ENCODE results near the gene ASS1. TPM values are rescaled to one million over a fixed set of nuclear protein-coding genes. Genes with fewer than 3 reads are reported as not detected.

Gene ASS1
- total RNA-seq, 3 donors from 2014 or later (not counting 1 experiment from before 2014, with no cell fraction given), result 1.3 TPM; not detected in 2

DNA sequence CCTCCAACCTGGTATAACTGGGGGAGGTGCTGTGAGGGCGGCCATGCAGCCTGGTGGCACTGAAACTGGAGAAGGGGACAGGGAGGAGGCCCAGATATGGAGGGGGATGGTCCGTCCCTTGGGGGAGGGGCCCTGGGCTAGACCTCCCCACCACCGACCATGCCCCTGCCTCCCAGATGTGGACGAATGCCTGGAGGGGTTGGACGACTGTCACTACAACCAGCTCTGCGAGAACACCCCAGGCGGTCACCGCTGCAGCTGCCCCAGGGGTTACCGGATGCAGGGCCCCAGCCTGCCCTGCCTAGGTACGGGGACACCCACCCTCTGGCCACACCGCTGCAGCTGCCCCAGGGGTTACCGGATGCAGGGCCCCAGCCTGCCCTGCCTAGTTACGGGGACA is 15.4 kb upstream of the ASS1 start:
- Mint-ChIP-seq H3K27ac (no peak overlapping the region), H3K9me3 (no peaks in the 10 kb centered on the region), H3K4me3 (no peak overlapping the region), H3K36me3 (no peaks in the 10 kb centered on the region), H3K27me3 (ENCODE audit: low read depth in 2 of 2) (peaks cover 13 to 21% of the 10 kb centered on the region in 2 donors), H3K4me1 (peaks cover 0 to 4% of the 10 kb centered on the region in 2 donors)
- Histone ChIP-seq H3K4me1 (ENCODE audit: control insufficient read depth, insufficient read depth, low read length) (peaks cover 5% of the 10 kb centered on the region), H3K27me3 (ENCODE audit: control insufficient read depth, insufficient read depth, low read length) (peaks cover 9% of the 10 kb centered on the region), H3K27ac (ENCODE audit: low read length) (no peak overlapping the region), H3K36me3 (ENCODE audit: control insufficient read depth, insufficient read depth, low read length) (no peaks in the 10 kb centered on the region), H3K9me3 (ENCODE audit: control insufficient read depth, insufficient read depth, low read length) (peaks cover 9% of the 10 kb centered on the region), H3K4me3 (ENCODE audit: low read length) (no peak overlapping the region)
- intact Hi-C loops (cut with micrococcal nuclease), result no loop called here
- 91% methylated on average over 13 of the region's 13 CpGs for WGBS (ENCODE audit: insufficient coverage)
- no peak for TF ChIP-seq CTCF (IDR thresholded peaks at IDR 0.05)
- ATAC-seq (no peak), DNase-seq (no peak)

DNA sequence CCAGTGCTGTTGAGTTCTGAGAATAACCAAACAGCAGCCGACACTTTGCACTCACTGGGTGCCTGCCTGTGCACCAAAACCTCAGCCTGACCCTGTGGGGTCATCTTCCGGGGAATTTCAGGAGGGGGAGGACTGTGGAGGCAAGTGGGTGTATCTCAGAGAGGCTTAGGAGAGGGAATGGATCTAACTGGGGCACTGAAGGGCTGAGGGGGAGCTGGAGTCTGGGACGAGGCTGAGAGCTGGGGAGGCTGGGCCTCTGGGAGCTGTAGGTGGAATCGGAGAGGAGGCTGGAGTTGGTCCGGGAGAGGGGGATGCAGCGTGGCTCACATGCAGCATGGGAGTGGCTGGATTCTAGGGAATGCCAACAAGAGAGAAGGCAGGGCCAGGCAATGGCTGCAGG is 14.9 kb upstream of the ASS1 start:
- H3K4me1 Mint-ChIP-seq, result peaks cover 0 to 4% of the 10 kb centered on the region in 2 donors
- H3K27ac Mint-ChIP-seq, result no peak overlapping the region
- peaks cover 9% of the 10 kb centered on the region for H3K9me3 ChIP-seq (ENCODE audit: control insufficient read depth, insufficient read depth, low read length)
- H3K27ac ChIP-seq (ENCODE audit: low read length), result no peak overlapping the region
- no peak for TF ChIP-seq CTCF (IDR thresholded peaks at IDR 0.05)
- H3K4me1 ChIP-seq (ENCODE audit: control insufficient read depth, insufficient read depth, low read length), result peaks cover 5% of the 10 kb centered on the region
- peaks cover 9% of the 10 kb centered on the region for H3K27me3 ChIP-seq (ENCODE audit: control insufficient read depth, insufficient read depth, low read length)
- H3K4me3 Mint-ChIP-seq, result no peak overlapping the region
- H3K36me3 ChIP-seq (ENCODE audit: control insufficient read depth, insufficient read depth, low read length), result no peaks in the 10 kb centered on the region
- intact Hi-C loops (cut with micrococcal nuclease), result no loop called here
- 88% methylated on average over 6 of the region's 6 CpGs for WGBS (ENCODE audit: insufficient coverage)
- peaks cover 13 to 21% of the 10 kb centered on the region in 2 donors for H3K27me3 Mint-ChIP-seq (ENCODE audit: low read depth in 2 of 2)
- H3K36me3 Mint-ChIP-seq, result no peaks in the 10 kb centered on the region
- ATAC-seq (no peak), DNase-seq (no peak)
- H3K9me3 Mint-ChIP-seq, result no peaks in the 10 kb centered on the region
- H3K4me3 ChIP-seq (ENCODE audit: low read length), result no peak overlapping the region

- Histone ChIP-seq H3K4me3 (ENCODE audit: low read length) (no peak overlapping the region), H3K4me1 (ENCODE audit: control insufficient read depth, insufficient read depth, low read length) (peaks cover 5% of the 10 kb centered on the region), H3K27ac (ENCODE audit: low read length) (no peak overlapping the region), H3K36me3 (ENCODE audit: control insufficient read depth, insufficient read depth, low read length) (no peaks in the 10 kb centered on the region), H3K27me3 (ENCODE audit: control insufficient read depth, insufficient read depth, low read length) (peaks cover 9% of the 10 kb centered on the region), H3K9me3 (ENCODE audit: control insufficient read depth, insufficient read depth, low read length) (peaks cover 9% of the 10 kb centered on the region)
- no peak for DNase-seq
- H3K4me1 Mint-ChIP-seq, result peaks cover 0 to 4% of the 10 kb centered on the region in 2 donors
- H3K9me3 Mint-ChIP-seq, result no peaks in the 10 kb centered on the region
- H3K36me3 Mint-ChIP-seq, result no peaks in the 10 kb centered on the region
- 94% methylated on average over 18 of the region's 18 CpGs for WGBS (ENCODE audit: insufficient coverage)
- peaks cover 16 to 23% of the 10 kb centered on the region in 2 donors for H3K27me3 Mint-ChIP-seq (ENCODE audit: low read depth in 2 of 2)
- no peak for ATAC-seq
- no peak overlapping the region for H3K4me3 Mint-ChIP-seq
- no peak for TF ChIP-seq CTCF (IDR thresholded peaks at IDR 0.05)
- intact Hi-C loops (cut with micrococcal nuclease), result no loop called here
- no peak overlapping the region for H3K27ac Mint-ChIP-seq
Measured at GRCh38 chr9:130430232-130430631, 14.5 kb upstream of the ASS1 start.
